ENCODE data around the gene ADPRHL1. TPM values are rescaled to one million over a fixed set of nuclear protein-coding genes. Genes with fewer than 3 reads are reported as not detected.
"Not testable (repeated sequence)": the region's sequence is repeated elsewhere in the genome, so short reads cannot be mapped to it uniquely, and the experiment has no call there.

The ADPRHL1 gene
- total and polyA plus RNA-seq, 4 donors, result 0.28 to 0.67 (median 0.55) TPM

DNA sequence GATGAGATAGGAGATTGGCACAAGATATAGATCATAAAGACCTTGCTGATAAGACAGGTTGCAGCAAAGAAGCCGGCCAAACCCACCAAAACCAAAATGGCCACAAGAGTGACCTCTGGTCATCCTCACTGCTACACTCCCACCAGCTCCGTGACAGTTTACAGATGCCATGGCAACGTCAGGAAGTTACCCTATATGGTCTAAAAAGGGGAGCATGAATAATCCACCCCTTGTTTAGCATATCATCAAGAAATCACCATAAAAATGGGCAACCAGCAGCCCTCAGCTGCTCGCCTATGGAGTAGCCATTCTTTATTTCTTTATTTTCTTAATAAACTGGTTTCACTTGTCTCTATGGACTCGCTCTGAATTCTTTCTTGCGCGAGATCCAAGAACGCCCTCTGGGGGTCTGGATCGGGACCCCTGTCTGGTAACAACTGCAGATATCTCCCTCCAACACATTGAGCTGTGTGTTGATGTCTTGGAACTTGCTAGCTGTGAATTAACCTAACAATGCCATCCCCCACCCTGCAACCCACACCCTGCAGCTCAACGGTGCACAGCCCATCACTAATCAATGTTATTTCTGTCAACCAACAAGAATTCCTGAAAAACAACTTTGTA is 62.3 kb downstream of the ADPRHL1 start:
- H3K9me3 ChIP-seq (ENCODE audit: control insufficient read depth in 4 of 4, low read length in 3 of 4), result no peaks in the 10 kb centered on the region
- no peak for TF ChIP-seq GABPA (IDR thresholded peaks at IDR 0.05 in 1 of 2, conservative IDR thresholded peaks at IDR 0.05 in 1 of 2)
- no peak for TF ChIP-seq HNF4G (IDR thresholded peaks at IDR 0.05)
- TF ChIP-seq FOXA1 (IDR thresholded peaks at IDR 0.05), result no peak
- no peak for TF ChIP-seq SP1 (IDR thresholded peaks at IDR 0.05)
- no peak for TF ChIP-seq RAD21 (IDR thresholded peaks at IDR 0.05)
- TF ChIP-seq, protein P1, sequence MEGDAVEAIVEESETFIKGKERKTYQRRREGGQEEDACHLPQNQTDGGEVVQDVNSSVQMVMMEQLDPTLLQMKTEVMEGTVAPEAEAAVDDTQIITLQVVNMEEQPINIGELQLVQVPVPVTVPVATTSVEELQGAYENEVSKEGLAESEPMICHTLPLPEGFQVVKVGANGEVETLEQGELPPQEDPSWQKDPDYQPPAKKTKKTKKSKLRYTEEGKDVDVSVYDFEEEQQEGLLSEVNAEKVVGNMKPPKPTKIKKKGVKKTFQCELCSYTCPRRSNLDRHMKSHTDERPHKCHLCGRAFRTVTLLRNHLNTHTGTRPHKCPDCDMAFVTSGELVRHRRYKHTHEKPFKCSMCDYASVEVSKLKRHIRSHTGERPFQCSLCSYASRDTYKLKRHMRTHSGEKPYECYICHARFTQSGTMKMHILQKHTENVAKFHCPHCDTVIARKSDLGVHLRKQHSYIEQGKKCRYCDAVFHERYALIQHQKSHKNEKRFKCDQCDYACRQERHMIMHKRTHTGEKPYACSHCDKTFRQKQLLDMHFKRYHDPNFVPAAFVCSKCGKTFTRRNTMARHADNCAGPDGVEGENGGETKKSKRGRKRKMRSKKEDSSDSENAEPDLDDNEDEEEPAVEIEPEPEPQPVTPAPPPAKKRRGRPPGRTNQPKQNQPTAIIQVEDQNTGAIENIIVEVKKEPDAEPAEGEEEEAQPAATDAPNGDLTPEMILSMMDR (IDR thresholded peaks at IDR 0.05; ENCODE audit: low read depth, low read length, missing input control), result no peak
- TF ChIP-seq FOXA2 (IDR thresholded peaks at IDR 0.05), result no peak
- no peak for TF ChIP-seq RXRA (IDR thresholded peaks at IDR 0.05)
- TF ChIP-seq YY1 (IDR thresholded peaks at IDR 0.05), result no peak
- TF ChIP-seq, protein P2, sequence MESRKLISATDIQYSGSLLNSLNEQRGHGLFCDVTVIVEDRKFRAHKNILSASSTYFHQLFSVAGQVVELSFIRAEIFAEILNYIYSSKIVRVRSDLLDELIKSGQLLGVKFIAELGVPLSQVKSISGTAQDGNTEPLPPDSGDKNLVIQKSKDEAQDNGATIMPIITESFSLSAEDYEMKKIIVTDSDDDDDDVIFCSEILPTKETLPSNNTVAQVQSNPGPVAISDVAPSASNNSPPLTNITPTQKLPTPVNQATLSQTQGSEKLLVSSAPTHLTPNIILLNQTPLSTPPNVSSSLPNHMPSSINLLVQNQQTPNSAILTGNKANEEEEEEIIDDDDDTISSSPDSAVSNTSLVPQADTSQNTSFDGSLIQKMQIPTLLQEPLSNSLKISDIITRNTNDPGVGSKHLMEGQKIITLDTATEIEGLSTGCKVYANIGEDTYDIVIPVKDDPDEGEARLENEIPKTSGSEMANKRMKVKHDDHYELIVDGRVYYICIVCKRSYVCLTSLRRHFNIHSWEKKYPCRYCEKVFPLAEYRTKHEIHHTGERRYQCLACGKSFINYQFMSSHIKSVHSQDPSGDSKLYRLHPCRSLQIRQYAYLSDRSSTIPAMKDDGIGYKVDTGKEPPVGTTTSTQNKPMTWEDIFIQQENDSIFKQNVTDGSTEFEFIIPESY (IDR thresholded peaks at IDR 0.05), result no peak
- H3K4me3 ChIP-seq (ENCODE audit: low read depth in 1 of 3, low read length in 3 of 3), result no peak overlapping the region
- no peak overlapping the region for H3K9ac ChIP-seq (ENCODE audit: low read depth in 1 of 2, low read length in 2 of 2)
- H3K4me1 ChIP-seq (ENCODE audit: control insufficient read depth in 4 of 4, insufficient read depth in 4 of 4, low read length in 3 of 4), result peaks cover 2 to 14% (median 8%) of the 10 kb centered on the region in 4 donors
- no peaks in the 10 kb centered on the region for H3K36me3 ChIP-seq (ENCODE audit: control insufficient read depth in 4 of 4, insufficient read depth in 3 of 4, low read depth in 1 of 4, low read length in 3 of 4)
- no peak overlapping the region for H3K27ac ChIP-seq (ENCODE audit: low read depth in 1 of 2, low read length in 2 of 2)
- no peaks in the 10 kb centered on the region for H3K27me3 ChIP-seq (ENCODE audit: control insufficient read depth in 4 of 4, insufficient read depth in 4 of 4, low read length in 3 of 4)
- DNase-seq (ENCODE audit: low spot score), result no peak
- 81% methylated on average over 10 of the region's 10 CpGs for WGBS

DNA sequence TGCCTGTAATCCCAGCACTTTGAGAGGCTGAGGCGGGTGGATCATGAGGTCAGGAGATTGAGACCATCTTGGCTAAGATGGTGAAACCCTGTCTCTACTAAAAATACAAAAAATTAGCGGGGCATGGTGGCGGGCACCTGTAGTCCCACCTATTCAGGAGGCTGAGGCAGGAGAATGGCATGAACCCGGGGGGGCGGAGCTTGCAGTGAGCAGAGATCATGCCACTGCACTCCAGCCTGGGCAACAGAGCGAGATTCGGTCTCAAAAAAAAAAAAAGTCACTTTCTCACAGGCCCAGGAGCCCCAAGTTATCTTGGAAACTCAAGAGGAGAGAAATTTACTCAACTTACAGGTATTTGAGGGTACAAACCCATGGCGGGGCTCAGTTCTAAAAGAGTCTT is 63.7 kb downstream of the ADPRHL1 start:
- not testable (repeated sequence) for H3K27me3 ChIP-seq (ENCODE audit: control insufficient read depth in 4 of 4, insufficient read depth in 4 of 4, low read length in 3 of 4); H3K9ac ChIP-seq (ENCODE audit: low read depth in 1 of 2, low read length in 2 of 2); H3K4me3 ChIP-seq (ENCODE audit: low read depth in 1 of 3, low read length in 3 of 3); DNase-seq (ENCODE audit: low spot score); H3K9me3 ChIP-seq (ENCODE audit: control insufficient read depth in 4 of 4, low read length in 3 of 4); H3K27ac ChIP-seq (ENCODE audit: low read depth in 1 of 2, low read length in 2 of 2); H3K36me3 ChIP-seq (ENCODE audit: control insufficient read depth in 4 of 4, insufficient read depth in 3 of 4, low read depth in 1 of 4, low read length in 3 of 4)
- WGBS, result 98% methylated on average over 8 of the region's 8 CpGs
- H3K4me1 ChIP-seq (ENCODE audit: control insufficient read depth in 4 of 4, insufficient read depth in 4 of 4, low read length in 3 of 4), result peaks cover 2 to 13% (median 8%) of the 10 kb centered on the region in 4 donors

DNA sequence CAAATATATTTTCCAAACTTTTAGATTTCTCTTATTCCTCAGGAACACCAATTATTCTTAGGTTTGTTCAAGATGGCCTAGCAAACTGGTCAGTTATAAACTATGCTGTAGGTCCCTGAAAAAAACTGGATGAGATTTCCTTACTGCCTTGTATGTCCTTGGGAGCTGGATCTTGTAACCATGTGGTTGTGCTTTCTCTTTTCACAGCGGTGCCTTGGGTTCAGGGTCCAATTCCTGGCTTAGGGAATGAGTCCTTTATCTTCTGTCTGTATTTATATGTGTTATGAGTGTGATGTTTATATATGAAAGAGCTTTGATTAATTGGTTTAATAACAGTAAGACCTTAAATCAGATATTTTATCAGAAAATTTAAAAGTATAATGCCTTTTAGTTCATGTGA is 65.9 kb downstream of the ADPRHL1 start:
- Histone ChIP-seq H3K27ac (ENCODE audit: low read depth in 1 of 2, low read length in 2 of 2) (no peak overlapping the region), H3K4me1 (ENCODE audit: control insufficient read depth in 4 of 4, insufficient read depth in 4 of 4, low read length in 3 of 4) (no peaks in the 10 kb centered on the region), H3K9me3 (ENCODE audit: control insufficient read depth in 4 of 4, low read length in 3 of 4) (no peaks in the 10 kb centered on the region), H3K4me3 (ENCODE audit: low read depth in 1 of 3, low read length in 3 of 3) (no peak overlapping the region), H3K27me3 (ENCODE audit: control insufficient read depth in 4 of 4, insufficient read depth in 4 of 4, low read length in 3 of 4) (no peaks in the 10 kb centered on the region), H3K9ac (ENCODE audit: low read depth in 1 of 2, low read length in 2 of 2) (no peak overlapping the region), H3K36me3 (ENCODE audit: control insufficient read depth in 4 of 4, insufficient read depth in 3 of 4, low read depth in 1 of 4, low read length in 3 of 4) (no peaks in the 10 kb centered on the region)
- DNase-seq (ENCODE audit: low spot score), result no peak
- WGBS, result 52% methylated on average over 1 of the region's 1 CpG
- TF ChIP-seq, protein P3, sequence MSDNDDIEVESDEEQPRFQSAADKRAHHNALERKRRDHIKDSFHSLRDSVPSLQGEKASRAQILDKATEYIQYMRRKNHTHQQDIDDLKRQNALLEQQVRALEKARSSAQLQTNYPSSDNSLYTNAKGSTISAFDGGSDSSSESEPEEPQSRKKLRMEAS (IDR thresholded peaks at IDR 0.05), result no peak
- TF ChIP-seq HNF4A (conservative IDR thresholded peaks at IDR 0.05), result no peak
- no peak for TF ChIP-seq FOXA1 (IDR thresholded peaks at IDR 0.05)
